H1 (cell line): Measurements from ENCODE around the gene UBXN4. TPM values are rescaled to one million over a fixed set of nuclear protein-coding genes. Genes with fewer than 3 reads are reported as not detected.

Source experiments
- CTCF ChIA-PET: fragments of 300-600 bp; sonication (Branson Sonifier 250); formaldehyde crosslinking; loops from one replicate; lab custom pipeline; 2021; ENCODE audit not compliant: partially characterized antibody; lab: Charles Lee
- POLR2A ChIA-PET: fragments of 300-600 bp; sonication (Branson Sonifier 250); formaldehyde crosslinking; loops from one replicate; lab custom pipeline; 2021; ENCODE audit warnings: inconsistent platforms; ENCODE audit not compliant: partially characterized antibody; lab: Charles Lee
- DNase-seq, 2 experiments: peaks; one replicate each; pipeline versions ENCODE4 v3.0.0 to v3.0.0-alpha.2; 2010 to 2022; ENCODE audit warnings: low spot score in 2 of 2, low read depth in 1 of 2, mixed read lengths in 1 of 2
- FAIRE-seq: peaks from 2 replicates; lab custom pipeline; 2011; peaks lifted over from hg19 to GRCh38; lab: Jason Lieb, UNC
- H2AFZ ChIP-seq: 2 replicates; pipeline ENCODE4 v1.8.1; 2012; ENCODE audit warnings: low read length, inconsistent platforms
- H2AK5ac ChIP-seq: 2 replicates; pipeline ENCODE4 v1.6.1; 2013; ENCODE audit warnings: low read depth, low read length
- H2BK120ac ChIP-seq: replicated peaks from 2 replicates; pipeline ENCODE3; 2013; ENCODE audit warnings: low read depth, low read length, inconsistent platforms
- H2BK12ac ChIP-seq: 2 replicates; pipeline ENCODE4 v1.6.1; 2013; ENCODE audit warnings: low read depth, low read length
- H2BK15ac ChIP-seq: 2 replicates; pipeline ENCODE4 v1.6.1; 2013; ENCODE audit warnings: low read length
- H2BK20ac ChIP-seq: 2 replicates; pipeline ENCODE4 v1.6.1; 2013; ENCODE audit warnings: low read length
- H2BK5ac ChIP-seq: 2 replicates; pipeline ENCODE4 v1.6.1; 2013; ENCODE audit warnings: low read depth, low read length
- H3K14ac ChIP-seq: 2 replicates; pipeline ENCODE4 v1.6.1; 2013; ENCODE audit warnings: inconsistent platforms; ENCODE audit not compliant: insufficient read length
- H3K18ac ChIP-seq: 2 replicates; pipeline ENCODE4 v1.6.1; 2013; ENCODE audit warnings: low read length; ENCODE audit errors: extremely low read depth
- H3K23ac ChIP-seq: 2 replicates; pipeline ENCODE4 v1.6.1; 2013; ENCODE audit warnings: inconsistent platforms; ENCODE audit not compliant: insufficient read length
- H3K23me2 ChIP-seq: 2 replicates; pipeline ENCODE4 v1.6.1; 2013; ENCODE audit warnings: low read depth, low read length
- H3K27ac ChIP-seq: 2 replicates; pipeline ENCODE4 v1.6.1; 2011; ENCODE audit warnings: low read depth, low read length, inconsistent platforms
- H3K27me3 ChIP-seq, 4 experiments: replicated peaks in 1 of 4; 1 replicate in 1 of 4; 2 replicates in 3 of 4; pipeline versions ENCODE4 v1.6.1 to v1.8.1; 2011 to 2013; ENCODE audit warnings: low read length in 3 of 4, mild to moderate bottlenecking in 3 of 4, inconsistent platforms in 2 of 4, mixed read lengths in 2 of 4, moderate library complexity in 1 of 4; ENCODE audit not compliant: control insufficient read depth in 3 of 4, insufficient read depth in 3 of 4; ENCODE audit errors: extremely low read depth in 1 of 4
- H3K36me3 ChIP-seq, 4 experiments: 2 replicates each; pipeline versions ENCODE4 v1.6.1 to v1.8.1; 2011 to 2013; ENCODE audit warnings: mild to moderate bottlenecking in 4 of 4, low read length in 3 of 4, moderate library complexity in 2 of 4, control low read depth in 1 of 4, inconsistent platforms in 1 of 4; ENCODE audit not compliant: insufficient read depth in 4 of 4, control insufficient read depth in 2 of 4
- H3K4ac ChIP-seq: replicated peaks from 2 replicates; pipeline ENCODE3; 2013; ENCODE audit warnings: low read length, low read depth, mixed read lengths, inconsistent platforms; ENCODE audit not compliant: insufficient read length
- H3K4me1 ChIP-seq, 4 experiments: replicated peaks in 1 of 4; 1 replicate in 1 of 4; 2 replicates in 3 of 4; pipeline versions ENCODE4 v1.6.1 to v1.8.1; 2011 to 2013; ENCODE audit warnings: low read length in 3 of 4, inconsistent platforms in 2 of 4, mixed read lengths in 1 of 4; ENCODE audit not compliant: insufficient read depth in 4 of 4, control insufficient read depth in 3 of 4
- H3K4me2 ChIP-seq, 2 experiments: 2 replicates each; pipeline versions ENCODE4 v1.6.1 to v1.8.1; 2011 to 2013; ENCODE audit warnings: low read depth in 2 of 2, low read length in 2 of 2, control low read depth in 1 of 2, inconsistent platforms in 1 of 2, mild to moderate bottlenecking in 1 of 2; ENCODE audit not compliant: insufficient read depth in 1 of 2
- H3K4me3 ChIP-seq, 4 experiments: fragments of 200-600, 300-600 bp in 1 of 4; sonication (generic), shearing (Covaris generic), sonication (Bioruptor Twin) in 1 of 4; 2 replicates each; pipeline versions ENCODE4 v1.5.1 to v1.8.1; 2011 to 2016; ENCODE audit warnings: low read length in 4 of 4, low read depth in 3 of 4, control low read depth in 2 of 4, inconsistent platforms in 2 of 4, mild to moderate bottlenecking in 2 of 4, mixed read lengths in 1 of 4, moderate library complexity in 1 of 4; ENCODE audit not compliant: insufficient read depth in 2 of 4; ENCODE audit errors: extremely low read depth in 1 of 4
- H3K56ac ChIP-seq: replicated peaks from 2 replicates; pipeline ENCODE3; 2013; ENCODE audit warnings: low read depth, mild to moderate bottlenecking, mixed read lengths, low read length, inconsistent platforms; ENCODE audit not compliant: insufficient read length
- H3K79me1 ChIP-seq: 2 replicates; pipeline ENCODE4 v1.6.1; 2013; ENCODE audit warnings: low read depth, low read length, control low read depth
- H3K79me2 ChIP-seq, 2 experiments: 2 replicates each; pipeline versions ENCODE4 v1.6.1 to v1.8.1; 2012 to 2013; ENCODE audit warnings: low read length in 2 of 2, mild to moderate bottlenecking in 2 of 2, inconsistent platforms in 1 of 2; ENCODE audit not compliant: insufficient read depth in 2 of 2, control insufficient read depth in 1 of 2
- H3K9ac ChIP-seq, 4 experiments: replicated peaks in 1 of 4; 1 replicate in 1 of 4; 2 replicates in 3 of 4; pipeline versions ENCODE4 v1.6.1 to v1.8.1; 2011 to 2013; ENCODE audit warnings: low read depth in 3 of 4, low read length in 3 of 4, control low read depth in 2 of 4, mild to moderate bottlenecking in 2 of 4, moderate library complexity in 2 of 4, inconsistent platforms in 1 of 4; ENCODE audit errors: extremely low read depth in 1 of 4
- H3K9me3 ChIP-seq, 2 experiments: 2 replicates each; pipeline versions ENCODE4 v1.6.1 to v1.8.1; 2012 to 2013; ENCODE audit warnings: mild to moderate bottlenecking in 2 of 2, moderate library complexity in 2 of 2, control low read depth in 1 of 2, inconsistent platforms in 1 of 2, low read depth in 1 of 2, low read length in 1 of 2, mixed read lengths in 1 of 2; ENCODE audit not compliant: insufficient read depth in 2 of 2
- H4K20me1 ChIP-seq, 2 experiments: replicated peaks in 1 of 2; 2 replicates each; pipeline versions ENCODE3 to v1.8.1; 2011 to 2013; ENCODE audit warnings: inconsistent platforms in 2 of 2, low read length in 2 of 2, mild to moderate bottlenecking in 1 of 2; ENCODE audit not compliant: insufficient read depth in 2 of 2, control insufficient read depth in 1 of 2
- H4K5ac ChIP-seq: 2 replicates; pipeline ENCODE4 v1.6.1; 2013; ENCODE audit warnings: low read length, low read depth, mixed read lengths, inconsistent platforms; ENCODE audit not compliant: insufficient read length
- H4K8ac ChIP-seq: 2 replicates; pipeline ENCODE4 v1.8.0; 2013; ENCODE audit warnings: mild to moderate bottlenecking, moderate library complexity, low read length, inconsistent platforms; ENCODE audit not compliant: insufficient read depth; ENCODE audit errors: extremely low read depth
- H4K91ac ChIP-seq: replicated peaks from 2 replicates; pipeline ENCODE3; 2013; ENCODE audit warnings: low read length, mixed read lengths, inconsistent platforms; ENCODE audit not compliant: insufficient read length
- EGR1 ChIP-seq: IDR thresholded peaks from 2 replicates; pipeline ENCODE4 v1.6.1; 2011; ENCODE audit warnings: low read depth, low read length, borderline replicate concordance
- EZH2 ChIP-seq: fragments of 200-600 bp; sonication (generic); IDR thresholded peaks from 2 replicates; pipeline ENCODE4 v1.7.1; 2012; ENCODE audit warnings: low read depth, mild to moderate bottlenecking, moderate library complexity, low read length, inconsistent platforms; ENCODE audit not compliant: severe bottlenecking
- WGBS, 2 experiments: shearing (Covaris generic) in 1 of 2; methylation state at CpG; one replicate each; pipeline versions ENCODE4 v1.1.6 to v1.1.7; 2013 to 2015; ENCODE audit warnings: low lambda C conversion rate in 2 of 2, mixed read lengths in 2 of 2, inconsistent platforms in 1 of 2, low coverage in 1 of 2, missing lambda C conversion rate in 1 of 2; ENCODE audit not compliant: insufficient replicate concordance in 2 of 2, insufficient coverage in 1 of 2, insufficient read length in 1 of 2; ENCODE audit errors: extremely low coverage in 1 of 2, missing lambda C conversion rate in 1 of 2; 5-methylcytosine and 5-hydroxymethylcytosine counted together
- polyA plus RNA-seq, 7 experiments: library from polyadenylated mRNA; depleted of rRNA in 3 of 7; stranded (reverse) in 5 of 7; unstranded in 2 of 7; fragments of >200 nt in 5 of 7; fragments of 200-250 nt in 2 of 7; gene quantifications; 1 replicate in 5 of 7; 2 replicates in 1 of 7; 4 replicates in 1 of 7; pipeline versions ENCODE4 v1.2.1 to v1.2.3, GENCODE V29; 2011 to 2013; ENCODE audit warnings: missing spikeins in 2 of 7, mixed read lengths in 2 of 7
- total RNA-seq: library from RNA; stranded (reverse); fragmentation: NEBNext Ultra II Directional; extraction: Animal tissue kit (Norgen Biotek cat#: 25700); gene quantifications from 2 replicates; pipeline ENCODE4 v1.2.1, GENCODE V29; 2021

The UBXN4 gene
- total and polyA plus RNA-seq, 2 of the 8 experiments (the other 6 are each of a cell fraction or from before 2014, with no cell fraction given): 20.1 to 64.2 TPM

GRCh38 chr2:135703300-135703699 is 38.4 kb upstream of the UBXN4 start:
- Histone ChIP-seq H3K4me1 (no peaks in the 10 kb centered on the region), H2BK20ac (no peak overlapping the region), H2BK5ac (no peak overlapping the region), H3K4me2 (no peak overlapping the region), H3K9ac (no peak overlapping the region), H4K20me1 (no peaks in the 10 kb centered on the region), H3K14ac (no peak overlapping the region), H4K8ac (no peak overlapping the region), H3K27me3 (no peaks in the 10 kb centered on the region), H2BK12ac (no peak overlapping the region), H2AFZ (no peak overlapping the region), H4K5ac (no peak overlapping the region), H3K56ac (no peak overlapping the region), H4K91ac (no peak overlapping the region), H2BK120ac (no peak overlapping the region), H3K79me2 (no peaks in the 10 kb centered on the region), H2AK5ac (no peak overlapping the region), H2BK15ac (no peak overlapping the region), H3K79me1 (no peaks in the 10 kb centered on the region), H3K18ac (no peak overlapping the region), H3K4ac (no peak overlapping the region), H3K4me3 (no peak overlapping the region), H3K23me2 (no peaks in the 10 kb centered on the region; the same call in 1 of the 2 replicates), H3K27ac (no peak overlapping the region), H3K36me3 (peaks cover 0 to 3% (median 1%) of the 10 kb centered on the region in 4 experiments; a peak in 3 of 8 replicates), H3K9me3 (no peaks in the 10 kb centered on the region), H3K23ac (no peak overlapping the region)
- ChIA-PET CTCF (interaction anchor here (1.2 to 1.5 kb wide), 2 partner anchors 22 to 699 kb away, joined by 3 to 4 read pairs; no protein-coding TSS in a partner anchor), POLR2A (no interaction called here)
- DNase-seq: no peak
- 90% methylated on average over 1 of the region's 1 CpG; no CpG with 5 or more reads in 1 of the 2 experiments for WGBS, 2 experiments
- no peak for FAIRE-seq
- TF ChIP-seq EGR1 (no peak), EZH2 (no peak)
